Measurements from ENCODE around the gene CDH8. TPM values are rescaled to one million over a fixed set of nuclear protein-coding genes. Genes with fewer than 3 reads are reported as not detected.

The CDH8 gene
- total RNA-seq, 1 experiment from 2014 or later = not detected

- H3K27me3 ChIP-seq (ENCODE audit: insufficient read depth, low read depth) = no peaks in the 10 kb centered on the region
- ChIA-PET CTCF (no interaction called here), POLR2A (ENCODE audit: unreplicated experiment) (no interaction called here)
- H3F3A ChIP-seq (ENCODE audit: insufficient read depth, low read depth) = no peaks in the 10 kb centered on the region
- H3K4me3 ChIP-seq = no peak overlapping the region
- DNase-seq = no peak
- H3K9me2 ChIP-seq (ENCODE audit: insufficient read depth) = no peaks in the 10 kb centered on the region
- H2AFZ ChIP-seq = no peak overlapping the region
- H4K20me1 ChIP-seq (ENCODE audit: insufficient read depth) = no peaks in the 10 kb centered on the region
- no peaks in the 10 kb centered on the region for H3K4me1 ChIP-seq (replicated peaks; ENCODE audit: insufficient read depth)
- H3K4me2 ChIP-seq = no peak overlapping the region
- no peaks in the 10 kb centered on the region for H3K9me3 ChIP-seq (ENCODE audit: insufficient read depth, low read depth)
- H3K27ac ChIP-seq = no peak overlapping the region
- intact Hi-C loops (cut with micrococcal nuclease; ENCODE audit: unreplicated experiment) = no loop called here
- TF ChIP-seq, protein P1, sequence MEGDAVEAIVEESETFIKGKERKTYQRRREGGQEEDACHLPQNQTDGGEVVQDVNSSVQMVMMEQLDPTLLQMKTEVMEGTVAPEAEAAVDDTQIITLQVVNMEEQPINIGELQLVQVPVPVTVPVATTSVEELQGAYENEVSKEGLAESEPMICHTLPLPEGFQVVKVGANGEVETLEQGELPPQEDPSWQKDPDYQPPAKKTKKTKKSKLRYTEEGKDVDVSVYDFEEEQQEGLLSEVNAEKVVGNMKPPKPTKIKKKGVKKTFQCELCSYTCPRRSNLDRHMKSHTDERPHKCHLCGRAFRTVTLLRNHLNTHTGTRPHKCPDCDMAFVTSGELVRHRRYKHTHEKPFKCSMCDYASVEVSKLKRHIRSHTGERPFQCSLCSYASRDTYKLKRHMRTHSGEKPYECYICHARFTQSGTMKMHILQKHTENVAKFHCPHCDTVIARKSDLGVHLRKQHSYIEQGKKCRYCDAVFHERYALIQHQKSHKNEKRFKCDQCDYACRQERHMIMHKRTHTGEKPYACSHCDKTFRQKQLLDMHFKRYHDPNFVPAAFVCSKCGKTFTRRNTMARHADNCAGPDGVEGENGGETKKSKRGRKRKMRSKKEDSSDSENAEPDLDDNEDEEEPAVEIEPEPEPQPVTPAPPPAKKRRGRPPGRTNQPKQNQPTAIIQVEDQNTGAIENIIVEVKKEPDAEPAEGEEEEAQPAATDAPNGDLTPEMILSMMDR (conservative IDR thresholded peaks at IDR 0.05) = no peak
- TF ChIP-seq EZH2 (IDR thresholded peaks at IDR 0.05; ENCODE audit: low read depth) = no peak
- no peaks in the 10 kb centered on the region for H3K36me3 ChIP-seq (ENCODE audit: low read depth)
- no TSS peak for BruUV-seq (replicated peaks)
- no peaks in the 10 kb centered on the region for H3K79me2 ChIP-seq (ENCODE audit: low read depth)
Observed at GRCh38 chr16:61677776-61678175, 358.5 kb downstream of the CDH8 start.

DNA sequence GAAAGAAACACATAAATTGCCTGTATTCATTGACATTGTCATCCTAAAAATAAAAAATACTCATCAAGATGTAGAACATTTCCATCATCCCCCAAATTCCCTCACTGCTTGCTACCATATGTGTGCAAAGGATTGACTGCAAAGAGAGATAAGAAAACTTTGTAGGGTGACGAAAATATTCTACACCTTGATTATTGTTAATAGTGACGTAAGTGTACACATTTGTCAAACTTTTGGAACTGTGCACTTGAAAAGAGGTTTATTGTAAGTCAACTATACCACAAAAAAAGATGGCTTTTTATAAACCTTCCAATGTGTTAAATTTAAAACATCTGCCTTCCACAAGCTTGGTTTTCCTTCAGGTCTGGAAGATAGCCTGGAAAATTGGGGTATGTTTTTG lies 359.5 kb downstream of the CDH8 start:
- H3K27me3 ChIP-seq (ENCODE audit: insufficient read depth, low read depth) = no peaks in the 10 kb centered on the region
- no peaks in the 10 kb centered on the region for H3K9me3 ChIP-seq (ENCODE audit: insufficient read depth, low read depth)
- intact Hi-C loops (cut with micrococcal nuclease; ENCODE audit: unreplicated experiment) = no loop called here
- CTCF ChIA-PET = no interaction called here
- no peak for DNase-seq
- H2AFZ ChIP-seq = no peak overlapping the region
- H3K79me2 ChIP-seq (ENCODE audit: low read depth) = no peaks in the 10 kb centered on the region
- H3F3A ChIP-seq (ENCODE audit: insufficient read depth, low read depth) = no peaks in the 10 kb centered on the region
- no peak overlapping the region for H3K4me3 ChIP-seq
- no peak overlapping the region for H3K27ac ChIP-seq
- POLR2A ChIA-PET (ENCODE audit: unreplicated experiment) = no interaction called here
- BruUV-seq (replicated peaks) = no TSS peak
- TF ChIP-seq, protein P1 (conservative IDR thresholded peaks at IDR 0.05) = no peak
- no peak for TF ChIP-seq EZH2 (IDR thresholded peaks at IDR 0.05; ENCODE audit: low read depth)
- H3K9me2 ChIP-seq (ENCODE audit: insufficient read depth) = no peaks in the 10 kb centered on the region
- H3K36me3 ChIP-seq (ENCODE audit: low read depth) = no peaks in the 10 kb centered on the region
- no peaks in the 10 kb centered on the region for H4K20me1 ChIP-seq (ENCODE audit: insufficient read depth)
- no peak overlapping the region for H3K4me2 ChIP-seq
- no peaks in the 10 kb centered on the region for H3K4me1 ChIP-seq (replicated peaks; ENCODE audit: insufficient read depth)

GRCh38 chr16:61671161-61671560 lies 365.1 kb downstream of the CDH8 start:
- no TSS peak for BruUV-seq (replicated peaks)

More at GRCh38 chr16:61671161-61671560, 365.1 kb downstream of the CDH8 start:
- Histone ChIP-seq H3K27ac (no peak overlapping the region), H3K4me2 (no peak overlapping the region), H3K4me1 (replicated peaks; ENCODE audit: insufficient read depth) (no peaks in the 10 kb centered on the region), H3K9me3 (ENCODE audit: insufficient read depth, low read depth) (no peaks in the 10 kb centered on the region), H3K4me3 (no peak overlapping the region), H3K9me2 (ENCODE audit: insufficient read depth) (no peaks in the 10 kb centered on the region), H4K20me1 (ENCODE audit: insufficient read depth) (no peaks in the 10 kb centered on the region), H3K36me3 (ENCODE audit: low read depth) (no peaks in the 10 kb centered on the region), H3F3A (ENCODE audit: insufficient read depth, low read depth) (no peaks in the 10 kb centered on the region), H3K79me2 (ENCODE audit: low read depth) (no peaks in the 10 kb centered on the region), H3K27me3 (ENCODE audit: insufficient read depth, low read depth) (no peaks in the 10 kb centered on the region), H2AFZ (no peak overlapping the region)
- ChIA-PET POLR2A (ENCODE audit: unreplicated experiment) (no interaction called here), CTCF (no interaction called here)
- DNase-seq = no peak
- intact Hi-C loops (cut with micrococcal nuclease; ENCODE audit: unreplicated experiment) = no loop called here
- TF ChIP-seq, protein P1 (conservative IDR thresholded peaks at IDR 0.05) = no peak
- no peak for TF ChIP-seq EZH2 (IDR thresholded peaks at IDR 0.05; ENCODE audit: low read depth)
